GM23338 (cell line): ENCODE data around the gene CLEC4E.

ENCODE experiments used
- CTCF ChIP-seq, 2 experiments: fragments of 200-600 bp in 1 of 2; sonication (generic) in 1 of 2; conservative IDR thresholded peaks; 2 replicates each; pipeline versions ENCODE4 v1.5.1 to v1.6.1; 2016 to 2017; ENCODE audit warnings: antibody characterized with exemption in 2 of 2, low read depth in 2 of 2, mild to moderate bottlenecking in 2 of 2, moderate library complexity in 1 of 2
- EZH2 ChIP-seq: fragments of 200-600 bp; sonication (generic); IDR thresholded peaks from one replicate; pipeline ENCODE4 v1.8.0; 2017; ENCODE audit warnings: antibody characterized with exemption, mild to moderate bottlenecking, low read depth; ENCODE audit not compliant: unreplicated experiment
- POLR2AphosphoS5 ChIP-seq: IDR thresholded peaks from 2 replicates; pipeline ENCODE4 v1.6.1; 2016; ENCODE audit warnings: antibody characterized with exemption, low read depth

- TF ChIP-seq EZH2 (no peak), CTCF (conservative IDR thresholded peaks at IDR 0.05; ENCODE audit: low read depth in 2 of 2) (no peak), POLR2AphosphoS5 (no peak)
These were observed 8.7 kb upstream of the CLEC4E start for GRCh38 chr12:8549381-8549780.
